Measurements from ENCODE around the gene ANKS1B. TPM values are rescaled to one million over a fixed set of nuclear protein-coding genes. Genes with fewer than 3 reads are reported as not detected.

Gene ANKS1B
- total RNA-seq, 1 donor: 0.21 TPM

DNA sequence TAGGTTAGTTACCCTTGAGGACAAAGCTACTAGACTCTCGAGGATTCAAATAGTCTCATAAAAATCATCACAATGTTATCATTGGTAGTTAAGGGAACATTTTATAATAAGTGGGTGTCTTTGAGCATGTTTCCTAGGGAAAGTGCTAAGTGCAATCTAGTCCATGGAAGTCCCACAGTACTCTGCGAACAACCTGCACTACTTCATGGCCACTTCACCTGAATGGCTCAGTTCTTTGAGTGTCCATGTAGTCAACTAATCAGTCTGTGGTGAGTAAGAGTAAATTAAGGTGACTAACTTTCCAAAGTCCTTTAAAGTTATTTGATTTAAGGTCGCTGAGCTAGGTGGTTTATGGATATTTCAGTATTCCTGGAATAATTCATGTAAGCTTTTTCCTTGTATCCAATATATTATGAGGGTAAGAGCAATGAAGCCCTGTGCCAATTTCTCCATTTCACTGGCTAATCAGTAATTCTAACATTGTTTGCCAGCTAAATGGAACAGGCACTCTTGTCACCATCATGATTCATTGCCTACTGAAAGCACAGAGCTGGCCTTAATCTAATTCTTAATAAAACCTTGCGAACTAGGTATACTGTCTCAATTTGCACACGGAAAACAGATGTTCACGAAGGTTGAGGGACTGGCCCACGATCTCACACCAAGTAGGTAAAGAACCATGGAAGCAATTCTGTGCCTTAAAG, 844.6 kb downstream of the ANKS1B start:
- Histone ChIP-seq H3K9me3 (ENCODE audit: low read depth, low read length) (no peaks in the 10 kb centered on the region), H3K27me3 (ENCODE audit: insufficient read depth, low read length) (no peaks in the 10 kb centered on the region), H3K4me3 (ENCODE audit: low read length) (no peak overlapping the region), H3K4me1 (ENCODE audit: insufficient read depth, low read length) (peaks cover 22% of the 10 kb centered on the region)

- H3K27me3 ChIP-seq (ENCODE audit: insufficient read depth, low read length): no peaks in the 10 kb centered on the region
- no peaks in the 10 kb centered on the region for H3K9me3 ChIP-seq (ENCODE audit: low read depth, low read length)
- peaks cover 25% of the 10 kb centered on the region for H3K4me1 ChIP-seq (ENCODE audit: insufficient read depth, low read length)
- no peak overlapping the region for H3K4me3 ChIP-seq (ENCODE audit: low read length)
Measured at GRCh38 chr12:99138393-99138792, 846.3 kb downstream of the ANKS1B start.

GRCh38 chr12:99137124-99137855, 847.4 kb downstream of the ANKS1B start:
- H3K9me3 ChIP-seq (ENCODE audit: low read depth, low read length): no peaks in the 10 kb centered on the region
- no peaks in the 10 kb centered on the region for H3K27me3 ChIP-seq (ENCODE audit: insufficient read depth, low read length)
- no peak overlapping the region for H3K4me3 ChIP-seq (ENCODE audit: low read length)
- H3K4me1 ChIP-seq (ENCODE audit: insufficient read depth, low read length): peaks cover 33% of the 10 kb centered on the region

- H3K4me3 ChIP-seq (ENCODE audit: low read length): no peak overlapping the region
- H3K4me1 ChIP-seq (ENCODE audit: insufficient read depth, low read length): peaks cover 40% of the 10 kb centered on the region
- H3K27me3 ChIP-seq (ENCODE audit: insufficient read depth, low read length): no peaks in the 10 kb centered on the region
- no peaks in the 10 kb centered on the region for H3K9me3 ChIP-seq (ENCODE audit: low read depth, low read length)
Measured at GRCh38 chr12:99136516-99136915, 848.2 kb downstream of the ANKS1B start.

DNA sequence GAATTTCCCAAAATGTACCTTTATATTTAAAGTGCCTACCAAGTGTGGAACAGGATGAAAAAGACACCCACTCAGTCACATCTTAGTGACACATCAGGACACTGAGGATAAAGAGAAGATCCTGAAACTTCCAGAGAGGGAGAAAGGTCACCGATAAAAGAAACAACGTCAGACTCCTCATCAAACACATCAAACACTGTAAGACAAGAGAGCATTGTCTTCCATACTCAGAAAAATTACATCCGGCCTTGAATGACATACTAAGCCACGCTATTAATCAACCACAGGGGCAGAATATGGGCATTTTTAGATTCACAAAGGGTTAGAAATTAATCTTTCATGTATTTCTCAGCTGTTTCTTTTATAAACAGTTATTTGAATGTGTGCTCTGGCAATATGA, 849.4 kb downstream of the ANKS1B start:
- Histone ChIP-seq H3K4me1 (ENCODE audit: insufficient read depth, low read length) (peaks cover 49% of the 10 kb centered on the region), H3K4me3 (ENCODE audit: low read length) (no peak overlapping the region), H3K27me3 (ENCODE audit: insufficient read depth, low read length) (no peaks in the 10 kb centered on the region), H3K9me3 (ENCODE audit: low read depth, low read length) (no peaks in the 10 kb centered on the region)

DNA sequence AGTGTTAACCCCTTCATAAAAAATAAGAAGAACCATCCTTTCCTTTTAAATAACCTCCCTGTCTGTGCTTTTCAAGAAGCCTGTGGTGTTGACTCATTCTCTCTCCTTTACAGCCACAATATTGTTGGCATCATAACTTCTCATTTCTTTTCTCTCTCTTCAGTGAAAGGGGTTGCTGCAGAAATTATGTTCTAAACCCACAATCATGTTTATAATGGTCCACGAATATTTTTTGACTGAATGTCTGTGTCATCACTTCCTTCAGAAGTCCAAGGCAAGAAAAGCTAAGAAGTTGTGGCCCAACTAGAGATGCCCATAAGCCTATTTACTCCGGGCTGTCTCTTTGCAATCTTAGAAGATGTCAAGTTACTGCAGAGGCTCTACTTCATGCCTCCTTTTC, 851.3 kb downstream of the ANKS1B start:
- no peaks in the 10 kb centered on the region for H3K27me3 ChIP-seq (ENCODE audit: insufficient read depth, low read length)
- no peak overlapping the region for H3K4me3 ChIP-seq (ENCODE audit: low read length)
- no peaks in the 10 kb centered on the region for H3K9me3 ChIP-seq (ENCODE audit: low read depth, low read length)
- peaks cover 46% of the 10 kb centered on the region for H3K4me1 ChIP-seq (ENCODE audit: insufficient read depth, low read length)

DNA sequence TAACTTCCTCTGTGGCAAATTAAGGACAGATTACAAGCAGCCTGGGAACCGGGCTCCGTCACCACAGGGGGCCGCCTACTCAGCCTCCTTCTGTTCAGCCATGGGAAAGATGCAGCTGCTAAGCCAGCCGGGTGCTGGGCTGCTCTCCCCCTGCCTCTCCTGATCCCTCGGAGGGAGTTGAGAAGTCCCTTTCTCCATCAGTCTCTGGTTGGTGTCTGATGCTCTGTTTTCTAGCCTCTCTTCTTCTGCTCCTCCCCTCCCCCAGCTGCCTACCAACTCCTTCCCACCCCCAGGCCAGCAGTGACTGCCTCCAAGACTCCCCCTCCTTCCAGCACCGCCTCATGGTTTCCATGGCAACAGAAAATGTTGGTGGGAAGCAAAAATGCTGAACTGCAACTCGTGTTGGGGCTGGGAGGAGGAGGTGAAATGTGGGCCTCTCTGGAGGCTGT, 853.0 kb downstream of the ANKS1B start:
- Histone ChIP-seq H3K27me3 (ENCODE audit: insufficient read depth, low read length) (no peaks in the 10 kb centered on the region), H3K4me1 (ENCODE audit: insufficient read depth, low read length) (peaks cover 36% of the 10 kb centered on the region), H3K9me3 (ENCODE audit: low read depth, low read length) (no peaks in the 10 kb centered on the region), H3K4me3 (ENCODE audit: low read length) (no peak overlapping the region)

GRCh38 chr12:99130808-99131553, 853.8 kb downstream of the ANKS1B start:
- Histone ChIP-seq H3K9me3 (ENCODE audit: low read depth, low read length) (no peaks in the 10 kb centered on the region), H3K27me3 (ENCODE audit: insufficient read depth, low read length) (no peaks in the 10 kb centered on the region), H3K4me3 (ENCODE audit: low read length) (peak overlapping the region; percentile 0), H3K4me1 (ENCODE audit: insufficient read depth, low read length) (peaks cover 29% of the 10 kb centered on the region)

DNA sequence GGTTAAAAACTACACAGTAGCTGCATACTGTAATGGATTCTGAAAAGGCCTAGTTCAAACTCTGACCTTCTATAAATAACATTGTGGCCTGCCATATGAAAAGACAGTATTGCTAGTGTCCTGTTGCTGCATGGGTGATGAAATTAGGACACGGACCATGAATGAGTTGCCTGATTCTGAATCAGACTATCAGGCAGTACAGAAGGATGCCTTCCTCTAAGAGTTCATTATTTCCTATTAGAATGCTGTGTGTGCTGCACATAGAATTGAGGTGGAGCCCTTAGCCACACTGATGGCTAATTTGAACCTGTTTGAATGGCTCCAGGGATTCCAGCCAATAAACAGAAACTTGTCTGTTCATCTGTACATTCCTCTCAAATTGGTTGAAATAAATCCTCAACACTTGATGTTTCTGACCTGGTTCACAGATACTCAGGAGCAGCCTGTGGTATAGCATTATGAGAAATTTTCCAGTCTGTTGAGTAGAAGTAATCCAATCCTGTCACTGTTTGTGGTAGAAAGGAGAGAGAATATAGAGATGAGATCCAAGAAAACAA, 856.4 kb downstream of the ANKS1B start:
- Histone ChIP-seq H3K9me3 (ENCODE audit: low read depth, low read length) (no peaks in the 10 kb centered on the region), H3K4me1 (ENCODE audit: insufficient read depth, low read length) (peaks cover 25% of the 10 kb centered on the region), H3K27me3 (ENCODE audit: insufficient read depth, low read length) (no peaks in the 10 kb centered on the region), H3K4me3 (ENCODE audit: low read length) (no peak overlapping the region)

GRCh38 chr12:99122959-99123358, 861.8 kb downstream of the ANKS1B start:
- Histone ChIP-seq H3K4me3 (ENCODE audit: low read length) (no peak overlapping the region), H3K9me3 (ENCODE audit: low read depth, low read length) (no peaks in the 10 kb centered on the region), H3K27me3 (ENCODE audit: insufficient read depth, low read length) (no peaks in the 10 kb centered on the region), H3K4me1 (ENCODE audit: insufficient read depth, low read length) (no peaks in the 10 kb centered on the region)

GRCh38 chr12:99122496-99122895, 862.2 kb downstream of the ANKS1B start:
- Histone ChIP-seq H3K27me3 (ENCODE audit: insufficient read depth, low read length) (no peaks in the 10 kb centered on the region), H3K9me3 (ENCODE audit: low read depth, low read length) (no peaks in the 10 kb centered on the region), H3K4me3 (ENCODE audit: low read length) (no peak overlapping the region), H3K4me1 (ENCODE audit: insufficient read depth, low read length) (no peaks in the 10 kb centered on the region)

DNA sequence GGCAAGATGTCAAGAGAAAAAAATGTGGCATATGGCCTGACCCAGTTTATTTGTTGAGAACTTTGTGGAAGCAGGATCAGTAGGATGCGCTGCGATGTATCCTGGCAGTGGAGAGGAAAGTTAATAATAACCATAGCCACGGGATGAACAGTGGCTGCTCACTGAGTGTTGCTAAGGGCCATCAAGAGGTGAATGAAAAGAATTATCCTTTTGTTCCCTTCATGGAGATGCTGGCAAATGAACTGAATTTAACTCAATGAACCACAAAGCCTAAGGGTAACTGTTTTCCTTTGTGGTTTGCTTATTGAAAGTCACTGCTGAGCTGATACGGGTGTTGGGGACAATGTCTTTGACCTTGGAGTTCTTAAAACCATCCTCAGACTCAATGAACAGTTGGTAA, 863.2 kb downstream of the ANKS1B start:
- Histone ChIP-seq H3K4me3 (ENCODE audit: low read length) (no peak overlapping the region), H3K27me3 (ENCODE audit: insufficient read depth, low read length) (no peaks in the 10 kb centered on the region), H3K4me1 (ENCODE audit: insufficient read depth, low read length) (no peaks in the 10 kb centered on the region), H3K9me3 (ENCODE audit: low read depth, low read length) (no peaks in the 10 kb centered on the region)

GRCh38 chr12:99119943-99120342, 864.8 kb downstream of the ANKS1B start:
- H3K4me1 ChIP-seq (ENCODE audit: insufficient read depth, low read length): no peaks in the 10 kb centered on the region
- H3K9me3 ChIP-seq (ENCODE audit: low read depth, low read length): no peaks in the 10 kb centered on the region
- H3K27me3 ChIP-seq (ENCODE audit: insufficient read depth, low read length): no peaks in the 10 kb centered on the region
- no peak overlapping the region for H3K4me3 ChIP-seq (ENCODE audit: low read length)

DNA sequence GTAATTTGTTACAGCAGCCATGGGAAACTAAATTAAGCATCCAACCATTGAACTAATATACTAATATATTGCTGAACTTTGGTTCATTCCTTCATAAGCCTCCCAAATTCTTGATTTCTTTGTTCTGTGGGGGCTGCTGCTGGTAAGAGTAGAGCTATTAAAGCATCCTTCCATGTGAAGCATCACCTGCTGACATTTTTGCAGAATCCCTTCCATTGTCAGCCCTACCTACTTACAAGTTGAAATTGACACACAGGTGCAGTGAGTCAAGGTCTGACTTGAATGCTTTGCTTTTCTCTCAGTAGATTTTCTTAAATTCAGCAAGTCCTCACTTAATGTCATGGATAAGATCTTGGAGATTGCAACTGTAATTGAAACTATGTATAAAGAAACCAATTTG, 865.3 kb downstream of the ANKS1B start:
- Histone ChIP-seq H3K4me3 (ENCODE audit: low read length) (no peak overlapping the region), H3K4me1 (ENCODE audit: insufficient read depth, low read length) (no peaks in the 10 kb centered on the region), H3K27me3 (ENCODE audit: insufficient read depth, low read length) (no peaks in the 10 kb centered on the region), H3K9me3 (ENCODE audit: low read depth, low read length) (no peaks in the 10 kb centered on the region)

DNA sequence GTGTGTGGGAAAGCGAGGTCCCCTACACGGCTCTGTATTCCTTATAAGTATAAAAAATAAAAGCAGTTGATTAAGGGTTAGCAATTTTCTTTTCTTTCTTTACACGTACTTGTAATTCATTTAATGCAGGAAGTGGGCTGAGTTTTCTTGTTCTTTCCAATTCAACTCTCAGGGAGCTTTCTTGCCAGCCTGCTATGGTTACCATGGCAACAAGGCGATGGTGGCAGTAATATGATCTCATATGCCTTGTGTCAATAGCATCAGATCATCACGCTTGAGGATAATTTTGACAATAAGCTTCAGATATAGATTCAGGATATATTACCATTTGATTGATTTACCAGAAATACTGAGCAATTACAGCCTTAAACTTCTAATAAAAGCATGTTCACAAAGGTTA, 873.1 kb downstream of the ANKS1B start:
- no peaks in the 10 kb centered on the region for H3K27me3 ChIP-seq (ENCODE audit: insufficient read depth, low read length)
- no peak overlapping the region for H3K4me3 ChIP-seq (ENCODE audit: low read length)
- no peaks in the 10 kb centered on the region for H3K9me3 ChIP-seq (ENCODE audit: low read depth, low read length)
- no peaks in the 10 kb centered on the region for H3K4me1 ChIP-seq (ENCODE audit: insufficient read depth, low read length)

Data from mononuclear cell (primary cell).